Kidney capillary endothelial cell (primary cell): Measurements from ENCODE around the gene GPR68.
"Not testable (repeated sequence)": the region's sequence is repeated elsewhere in the genome, so short reads cannot be mapped to it uniquely, and the experiment has no call there.

ENCODE experiments used
- DNase-seq: peaks from one replicate; pipeline ENCODE4 v3.0.0-alpha.2; 2018; ENCODE audit warnings: low spot score

Gene GPR68

GRCh38 chr14:91228112-91229004, 16.1 kb downstream of the GPR68 start:
- no peak for DNase-seq

DNA sequence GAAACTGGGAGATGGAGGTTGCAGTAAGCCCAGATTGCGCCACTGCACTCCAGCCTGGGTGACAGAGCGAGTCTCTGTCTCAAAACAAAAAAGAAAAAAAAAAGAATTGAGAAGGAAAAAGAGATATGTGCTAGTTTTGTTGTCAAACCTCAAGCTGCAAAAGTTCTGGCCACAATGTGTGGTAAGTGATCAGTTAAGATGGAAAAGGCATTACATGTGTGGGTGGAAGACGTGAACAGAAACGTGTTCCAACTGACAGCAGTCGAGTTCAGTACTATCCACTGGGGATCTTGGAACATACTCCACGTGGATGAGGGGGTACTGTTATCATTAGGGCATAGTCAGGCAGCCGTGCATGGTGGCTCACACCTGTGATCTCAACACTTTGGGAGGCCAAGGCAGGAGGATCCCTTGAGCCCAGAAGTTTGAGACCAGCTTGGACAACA, 17.3 kb downstream of the GPR68 start:
- DNase-seq: no peak

- DNase-seq: not testable (repeated sequence)
Observed at GRCh38 chr14:91226360-91226759, 18.1 kb downstream of the GPR68 start.

DNA sequence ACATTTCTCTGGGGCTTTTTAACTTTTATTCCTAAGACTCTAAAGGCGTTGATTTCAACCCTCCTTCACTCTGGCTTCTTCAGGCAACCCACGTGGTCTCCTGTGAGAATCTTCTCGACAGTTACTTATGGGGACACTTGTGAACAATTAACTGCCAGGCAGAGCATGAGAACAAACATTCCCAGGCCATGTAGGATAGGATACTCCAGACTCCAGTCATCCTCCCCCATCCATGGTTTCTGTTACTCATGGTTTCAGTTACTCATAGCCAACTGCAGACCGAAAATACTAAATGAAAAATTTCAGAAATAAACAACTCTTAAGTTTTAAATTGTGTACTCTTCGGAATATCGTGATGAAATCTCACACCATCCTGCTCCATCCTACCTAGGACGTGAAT, 19.5 kb downstream of the GPR68 start:
- no peak for DNase-seq

DNA sequence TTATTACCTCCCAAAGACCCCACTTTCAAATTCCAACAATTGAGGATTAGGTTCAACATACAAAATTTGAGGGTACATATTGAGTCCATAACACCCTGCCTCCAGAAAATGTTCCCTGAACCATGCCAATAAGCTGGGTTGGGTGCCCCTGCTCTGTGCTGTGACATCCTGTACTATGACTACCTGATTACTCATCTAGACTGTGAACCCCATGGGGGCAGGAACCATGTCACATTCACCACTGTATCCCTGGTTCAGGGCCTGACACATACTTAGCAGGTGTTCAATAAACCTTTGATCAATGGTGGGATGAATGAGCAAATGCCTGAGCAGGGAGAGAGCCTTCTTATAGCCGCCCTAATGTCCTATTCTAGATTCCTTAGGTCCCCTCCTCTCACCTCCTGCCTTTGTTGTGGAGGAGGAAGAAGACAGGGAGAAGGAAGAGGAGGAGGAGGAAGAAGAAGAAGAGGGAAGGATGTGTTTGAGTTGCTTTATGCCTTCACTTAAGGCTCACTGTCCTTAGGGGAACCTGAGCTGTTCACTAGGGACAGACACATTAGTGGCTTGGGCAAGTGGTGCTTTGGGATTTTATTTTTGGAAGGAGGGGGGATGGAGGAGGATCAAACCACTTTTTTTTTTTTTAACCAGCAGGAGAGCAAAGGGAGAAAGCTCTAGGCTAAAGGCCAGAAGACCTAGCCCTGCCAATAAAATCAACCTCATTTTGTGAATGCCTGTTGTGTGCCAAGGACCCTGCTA, 21.3 kb downstream of the GPR68 start:
- DNase-seq: no peak

DNA sequence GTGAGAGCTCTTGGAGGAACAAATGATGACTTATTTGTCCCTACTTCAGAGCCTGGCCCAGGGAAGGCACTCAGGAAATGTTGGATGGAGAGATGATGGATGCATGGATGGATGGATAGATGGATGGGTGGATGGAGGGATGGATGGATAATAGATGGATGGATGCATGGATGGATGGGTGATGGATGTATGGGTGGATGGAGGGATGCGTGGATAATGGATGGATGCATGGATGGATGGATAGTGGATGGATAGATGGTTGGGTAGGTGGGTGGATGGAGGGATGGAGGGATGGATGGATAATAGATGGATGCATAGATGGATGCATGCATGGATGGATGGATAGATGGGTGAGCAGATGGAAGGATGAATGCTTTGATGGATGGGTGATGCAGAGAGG, 23.2 kb downstream of the GPR68 start:
- no peak for DNase-seq

- peak; percentile 41 for DNase-seq
Observed at GRCh38 chr14:91220581-91221000, 23.9 kb downstream of the GPR68 start.

DNA sequence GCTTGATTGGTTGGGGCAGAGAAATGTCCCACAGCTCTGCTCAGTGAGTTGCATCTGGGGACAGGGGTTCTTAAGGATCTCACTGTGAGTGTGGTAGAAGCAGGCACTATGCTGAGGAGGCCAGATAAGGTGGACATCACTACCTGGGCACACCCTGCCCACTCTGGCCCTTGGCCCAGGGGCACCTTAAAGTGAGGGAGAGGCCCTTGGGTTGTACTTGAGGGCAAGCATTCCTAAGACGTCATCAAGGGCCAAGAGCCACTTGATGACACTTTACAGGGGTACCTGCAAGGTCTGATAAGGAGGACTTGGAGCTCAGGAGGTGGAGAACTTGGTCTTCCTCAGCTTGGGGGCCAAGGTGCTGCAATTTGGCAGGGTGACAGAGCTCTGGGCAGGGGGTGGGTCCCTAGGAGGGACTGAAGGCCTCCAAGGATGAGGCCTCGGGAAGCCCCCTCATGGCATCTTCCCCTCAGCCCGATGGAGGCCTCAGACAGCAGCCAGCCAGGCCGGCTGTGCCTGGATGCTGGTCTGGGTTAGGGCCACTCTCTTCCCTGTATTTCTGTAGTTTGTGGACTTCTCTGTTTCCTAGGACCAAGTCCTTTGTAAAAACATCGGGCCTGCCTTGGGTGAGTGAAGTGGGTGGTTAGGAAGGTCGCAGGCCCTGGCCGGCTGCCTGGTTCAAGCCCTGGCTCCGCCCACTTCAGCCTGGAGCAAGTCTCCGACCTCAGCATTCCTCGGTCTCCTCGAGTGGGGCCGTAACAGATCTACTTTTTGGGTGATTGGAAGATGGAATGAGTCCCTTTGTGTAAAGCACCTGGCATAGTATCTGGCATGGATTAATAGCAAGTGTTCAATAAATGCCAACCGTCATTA, 24.8 kb downstream of the GPR68 start:
- no peak for DNase-seq

GRCh38 chr14:91218014-91218413, 26.5 kb downstream of the GPR68 start:
- no peak for DNase-seq

- DNase-seq: no peak
Observed at GRCh38 chr14:91216731-91217226, 27.7 kb downstream of the GPR68 start.

DNA sequence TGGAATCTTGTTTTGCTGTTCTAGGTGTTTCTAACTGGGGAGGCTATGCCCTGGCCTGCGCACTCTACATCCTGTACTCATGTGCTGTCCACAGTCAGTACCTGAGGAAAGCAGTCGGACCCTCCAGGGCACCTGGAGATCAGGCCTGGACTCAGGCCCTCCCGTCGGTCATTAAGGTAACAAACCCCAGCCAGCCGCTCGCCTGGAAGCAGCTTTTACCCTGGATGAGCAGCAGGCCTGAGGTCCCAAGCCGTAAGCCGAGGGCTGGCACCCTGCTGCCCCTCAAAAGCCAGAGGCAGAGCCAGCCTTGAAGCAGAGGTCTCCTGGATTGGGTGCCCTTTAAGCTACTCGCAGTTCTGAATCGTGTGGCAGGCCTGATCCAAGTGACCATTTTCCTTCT, 29.1 kb downstream of the GPR68 start:
- no peak for DNase-seq

DNA sequence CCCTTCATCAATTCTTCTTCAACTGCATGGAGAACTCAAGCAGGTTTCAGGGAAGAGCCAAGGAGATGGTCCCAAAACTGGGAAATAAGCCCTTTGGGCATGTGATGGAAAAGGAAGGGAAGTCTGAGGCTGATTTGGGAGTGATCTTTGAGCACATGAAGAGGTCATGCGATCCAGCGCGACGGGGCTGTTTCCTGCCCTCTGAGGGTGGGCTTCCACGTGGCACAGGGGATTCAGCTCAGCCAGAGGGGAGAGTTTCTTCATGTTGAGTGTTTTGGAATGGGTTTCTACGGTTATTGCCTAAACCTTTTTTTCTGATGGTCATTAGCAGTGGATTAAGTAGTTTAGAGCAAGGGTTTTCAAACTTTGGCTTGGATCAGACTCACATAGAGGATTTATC, 30.2 kb downstream of the GPR68 start:
- DNase-seq: no peak

- DNase-seq: no peak
Observed at GRCh38 chr14:91211017-91211416, 33.5 kb downstream of the GPR68 start.

DNA sequence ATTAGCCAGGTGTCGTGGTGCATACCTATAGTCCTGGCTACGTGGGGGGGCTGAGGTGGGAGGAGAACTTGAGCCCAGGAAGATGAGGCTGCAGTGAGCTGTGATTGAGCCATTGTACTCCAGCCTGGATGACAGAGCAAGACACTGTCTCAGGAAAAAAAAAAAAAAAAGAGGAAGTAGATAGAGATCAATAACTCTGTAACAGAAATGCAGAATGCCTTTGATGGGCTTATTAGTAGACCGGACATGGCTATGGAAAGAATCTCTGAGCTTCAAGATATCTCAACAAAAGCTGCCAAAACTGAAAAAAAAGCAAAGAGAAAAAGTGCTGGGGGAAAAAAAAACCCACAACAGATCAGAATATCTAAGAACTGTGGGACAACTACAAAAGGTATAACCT, 37.5 kb downstream of the GPR68 start:
- DNase-seq: no peak

DNA sequence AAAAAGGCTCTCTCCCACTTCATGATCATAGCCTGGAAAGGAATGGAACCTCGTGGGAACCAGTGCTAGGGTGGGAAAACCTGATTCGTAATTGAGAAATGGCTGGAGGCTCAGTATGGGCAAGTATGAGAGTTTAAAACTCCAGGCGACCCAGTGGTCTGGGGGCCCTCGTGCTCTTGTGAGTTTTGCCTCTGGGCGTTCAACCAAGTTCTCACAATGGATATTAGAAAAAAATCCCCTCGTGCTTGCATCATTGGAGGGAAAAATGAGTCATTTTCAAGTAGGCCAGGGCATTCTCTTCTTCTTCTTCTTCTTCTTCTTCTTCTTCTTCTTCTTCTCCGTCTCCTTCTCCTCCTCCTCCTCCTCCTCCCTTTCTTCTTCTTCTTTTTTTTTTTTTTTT, 39.0 kb downstream of the GPR68 start:
- DNase-seq: no peak

DNA sequence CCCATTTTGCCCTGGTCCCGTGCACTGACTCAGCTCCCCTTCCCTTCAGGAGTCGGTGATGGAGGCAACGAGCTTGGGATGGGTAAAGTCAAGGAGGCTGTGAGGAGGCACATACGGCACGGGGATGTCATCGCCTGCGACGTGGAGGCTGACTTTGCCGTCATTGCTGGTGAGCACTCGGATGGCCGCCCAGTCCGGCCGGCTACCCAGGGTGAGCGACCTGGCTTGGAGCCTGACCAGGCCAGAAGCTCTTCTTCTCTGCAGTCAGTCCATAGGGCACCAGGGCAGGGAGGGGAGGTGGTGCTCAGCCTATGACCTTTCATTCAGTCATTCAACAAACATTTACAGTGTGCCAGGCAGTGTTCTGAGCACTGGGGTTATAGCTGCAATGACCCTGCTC, 39.8 kb downstream of the GPR68 start:
- no peak for DNase-seq

DNA sequence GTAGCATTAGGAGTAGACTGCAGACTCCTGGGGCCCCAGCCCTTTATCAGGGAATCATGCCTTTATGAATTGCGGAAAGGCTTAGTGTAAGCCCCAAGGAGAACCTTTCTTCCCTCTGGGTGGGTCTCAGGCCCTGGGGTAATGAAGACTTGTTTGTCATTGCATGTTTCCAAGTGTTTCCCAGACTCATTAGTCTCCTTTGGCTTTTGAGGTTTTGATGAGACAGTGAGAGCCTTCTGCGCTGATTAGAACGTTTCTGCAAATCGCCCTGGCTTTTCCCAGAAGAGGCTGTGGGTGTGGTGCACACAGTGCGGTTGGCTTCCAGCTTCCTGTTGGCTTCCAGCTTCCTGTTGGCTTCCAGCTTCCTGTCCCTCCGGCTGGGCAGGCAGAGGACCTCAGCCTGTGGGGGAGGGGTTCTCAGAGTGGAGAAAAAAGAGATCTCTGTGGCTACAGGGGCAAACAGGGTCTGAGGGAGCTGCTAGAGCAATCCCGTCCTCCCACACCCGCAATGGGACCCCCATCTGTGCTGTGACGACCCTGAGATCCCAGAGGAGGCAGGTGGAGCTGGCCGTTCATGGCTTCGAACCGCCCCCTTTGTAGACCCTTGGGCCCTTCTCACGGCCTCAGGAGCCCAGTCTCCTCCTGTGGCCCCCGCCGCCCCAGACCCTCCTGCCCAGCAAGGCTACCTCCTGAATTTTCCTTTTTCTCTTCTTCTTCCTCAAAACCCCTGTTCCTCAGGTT, 42.1 kb downstream of the GPR68 start:
- peak; percentile 85 for DNase-seq

- DNase-seq: not testable (repeated sequence)
Observed at GRCh38 chr14:91200802-91201201, 43.7 kb downstream of the GPR68 start.

- DNase-seq: no peak
Observed at GRCh38 chr14:91197631-91198030, 46.9 kb downstream of the GPR68 start.

GRCh38 chr14:91195881-91196280, 48.6 kb downstream of the GPR68 start:
- DNase-seq: no peak

DNA sequence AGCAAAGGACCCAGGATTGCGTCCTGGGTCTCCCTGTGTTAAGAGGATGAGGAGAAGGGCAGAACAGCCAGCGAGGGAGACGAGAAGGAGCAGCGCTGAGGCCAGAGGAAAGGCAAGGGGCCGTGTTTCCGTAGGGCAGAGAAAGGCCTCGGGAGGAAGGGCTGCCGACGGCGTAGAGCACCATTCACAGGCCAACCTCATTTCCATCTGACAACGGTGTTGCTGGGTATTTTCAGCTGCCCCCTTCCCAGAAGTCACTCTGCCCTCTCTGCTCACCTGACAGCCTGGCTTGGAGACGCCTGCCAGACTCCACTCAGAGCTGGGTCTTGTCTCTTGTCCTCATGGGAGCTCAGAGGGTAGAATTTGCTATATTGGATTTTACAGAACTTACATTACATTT, 51.4 kb downstream of the GPR68 start:
- no peak for DNase-seq
